NCI-H526 (cell line): ENCODE results near the gene KRT33B.
"Not testable (repeated sequence)": the region's sequence is repeated elsewhere in the genome, so short reads cannot be mapped to it uniquely, and the experiment has no call there.

Source experiments
- DNase-seq, 2 experiments: peaks; one replicate each; lab custom pipeline; 2025; lab: John Stamatoyannopoulos, UW

Gene KRT33B

GRCh38 chr17:41347869-41348760, 21.5 kb downstream of the KRT33B start:
- no peak for DNase-seq

GRCh38 chr17:41346421-41346820, 23.2 kb downstream of the KRT33B start:
- DNase-seq = not testable (repeated sequence)

- DNase-seq = no peak
These were observed 23.6 kb downstream of the KRT33B start for GRCh38 chr17:41345992-41346391.

GRCh38 chr17:41343029-41343428, 26.6 kb downstream of the KRT33B start:
- no peak for DNase-seq

GRCh38 chr17:41340934-41341861, 28.4 kb downstream of the KRT33B start:
- no peak for DNase-seq

GRCh38 chr17:41340494-41340893, 29.1 kb downstream of the KRT33B start:
- no peak for DNase-seq

- DNase-seq = no peak
These were observed 29.9 kb downstream of the KRT33B start for GRCh38 chr17:41339571-41340172.

- DNase-seq = no peak
These were observed 30.6 kb downstream of the KRT33B start for GRCh38 chr17:41338961-41339485.

GRCh38 chr17:41335747-41336146, 33.9 kb downstream of the KRT33B start:
- DNase-seq = no peak

GRCh38 chr17:41334385-41335305, 35.0 kb downstream of the KRT33B start:
- DNase-seq = no peak

- no peak for DNase-seq
These were observed 35.8 kb downstream of the KRT33B start for GRCh38 chr17:41333836-41334235.

GRCh38 chr17:41333098-41333497, 36.5 kb downstream of the KRT33B start:
- no peak for DNase-seq

- no peak for DNase-seq
These were observed 37.4 kb downstream of the KRT33B start for GRCh38 chr17:41332239-41332638.

GRCh38 chr17:41331606-41332005, 38.0 kb downstream of the KRT33B start:
- DNase-seq = no peak

- DNase-seq = peak; percentile 35 to 80
These were observed 40.2 kb downstream of the KRT33B start for GRCh38 chr17:41329279-41329948.

GRCh38 chr17:41328207-41328606, 41.4 kb downstream of the KRT33B start:
- DNase-seq = no peak

- DNase-seq = no peak
These were observed 42.0 kb downstream of the KRT33B start for GRCh38 chr17:41327411-41328120.

GRCh38 chr17:41326173-41327145, 43.2 kb downstream of the KRT33B start:
- DNase-seq = no peak

GRCh38 chr17:41325611-41326010, 44.0 kb downstream of the KRT33B start:
- no peak for DNase-seq
